Mesothelial cell of epicardium (in vitro differentiated cells): ENCODE measurements around the gene SLC48A1. TPM values are rescaled to one million over a fixed set of nuclear protein-coding genes. Genes with fewer than 3 reads are reported as not detected.

Experiments
- DNase-seq, 2 experiments: peaks; one replicate each; pipeline ENCODE4 v3.0.0; 2021; ENCODE audit warnings: low spot score in 2 of 2; ENCODE audit not compliant: unreplicated experiment in 2 of 2
- H3K27ac Mint-ChIP-seq: 2 replicates; pipeline ENCODE4 v1.8.0; 2021; ENCODE audit warnings: mixed read lengths
- H3K27me3 Mint-ChIP-seq: 2 replicates; pipeline ENCODE4 v1.8.0; 2021; ENCODE audit warnings: low read depth, mixed read lengths
- H3K36me3 Mint-ChIP-seq: 2 replicates; pipeline ENCODE4 v1.8.0; 2021; ENCODE audit warnings: mixed read lengths
- H3K4me1 Mint-ChIP-seq: 2 replicates; pipeline ENCODE4 v1.8.0; 2021; ENCODE audit warnings: mixed read lengths
- H3K4me3 Mint-ChIP-seq: 2 replicates; pipeline ENCODE4 v1.8.0; 2021; ENCODE audit warnings: mild to moderate bottlenecking, moderate library complexity, mixed read lengths
- H3K9me3 Mint-ChIP-seq: 2 replicates; pipeline ENCODE4 v1.8.0; 2021; ENCODE audit warnings: mixed read lengths
- CTCF ChIP-seq: fragments of 200-600 bp; sonication (generic); IDR thresholded peaks from one replicate; pipeline ENCODE4 v1.5.0; 2021; ENCODE audit warnings: antibody characterized with exemption; ENCODE audit not compliant: unreplicated experiment
- total RNA-seq: library from RNA; stranded (reverse); gene quantifications from 3 replicates; pipeline ENCODE4 v1.2.1, GENCODE V29; 2021

Gene SLC48A1
- total RNA-seq, 1 donor from 2014 or later, result 27.7 TPM

DNA sequence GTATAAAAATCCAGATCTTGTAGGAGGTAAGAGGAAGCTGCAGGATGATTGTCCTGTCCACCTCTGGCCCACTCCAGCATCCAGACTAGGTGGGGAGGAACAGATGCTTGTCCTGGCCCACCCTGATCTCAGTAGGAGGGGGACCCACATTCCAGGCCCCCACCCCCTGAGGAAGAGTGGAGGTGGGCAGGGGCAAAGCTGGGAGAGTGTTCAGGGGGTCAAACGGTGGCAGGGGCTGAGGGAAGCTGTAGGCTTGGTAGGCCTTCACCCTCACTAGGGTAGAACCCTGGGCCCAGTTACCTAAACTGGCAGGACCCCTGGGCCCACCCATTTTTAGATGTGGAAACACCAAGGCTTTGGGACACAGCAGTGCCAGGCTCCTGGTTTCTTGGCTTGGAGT lies 4.1 kb downstream of the SLC48A1 start:
- H3K36me3 Mint-ChIP-seq, result peaks cover 2% of the 10 kb centered on the region
- no peaks in the 10 kb centered on the region for H3K9me3 Mint-ChIP-seq
- no peaks in the 10 kb centered on the region for H3K27me3 Mint-ChIP-seq
- H3K27ac Mint-ChIP-seq, result peak overlapping the region; percentile 78
- H3K4me3 Mint-ChIP-seq, result no peak overlapping the region
- H3K4me1 Mint-ChIP-seq, result peaks cover 49% of the 10 kb centered on the region
- no peak for DNase-seq
- TF ChIP-seq CTCF, result no peak

- H3K9me3 Mint-ChIP-seq, result no peaks in the 10 kb centered on the region
- no peaks in the 10 kb centered on the region for H3K27me3 Mint-ChIP-seq
- TF ChIP-seq CTCF, result no peak
- H3K4me1 Mint-ChIP-seq, result peaks cover 44% of the 10 kb centered on the region
- no peak overlapping the region for H3K4me3 Mint-ChIP-seq
- no peak for DNase-seq
- H3K36me3 Mint-ChIP-seq, result peaks cover 2% of the 10 kb centered on the region
- H3K27ac Mint-ChIP-seq, result peak overlapping the region; percentile 52
Observed at GRCh38 chr12:47777741-47778558, 4.9 kb downstream of the SLC48A1 start.

- H3K4me3 Mint-ChIP-seq, result no peak overlapping the region
- H3K36me3 Mint-ChIP-seq, result peaks cover 2% of the 10 kb centered on the region
- DNase-seq, result no peak
Observed at GRCh38 chr12:47778881-47779280, 5.8 kb downstream of the SLC48A1 start.

GRCh38 chr12:47779301-47779942 lies 6.4 kb downstream of the SLC48A1 start:
- H3K27ac Mint-ChIP-seq, result no peak overlapping the region
- H3K27me3 Mint-ChIP-seq, result no peaks in the 10 kb centered on the region
- peaks cover 41% of the 10 kb centered on the region for H3K4me1 Mint-ChIP-seq
- H3K4me3 Mint-ChIP-seq, result no peak overlapping the region
- no peaks in the 10 kb centered on the region for H3K9me3 Mint-ChIP-seq
- DNase-seq, result peak; percentile 82 to 96
- TF ChIP-seq CTCF, result peak; percentile 94
- peaks cover 4% of the 10 kb centered on the region for H3K36me3 Mint-ChIP-seq

More at GRCh38 chr12:47778881-47779280, 5.8 kb downstream of the SLC48A1 start:
- Mint-ChIP-seq H3K27me3 (no peaks in the 10 kb centered on the region), H3K9me3 (no peaks in the 10 kb centered on the region), H3K4me1 (peaks cover 44% of the 10 kb centered on the region), H3K27ac (no peak overlapping the region)
- no peak for TF ChIP-seq CTCF

- H3K4me1 Mint-ChIP-seq, result peaks cover 35% of the 10 kb centered on the region
- no peaks in the 10 kb centered on the region for H3K27me3 Mint-ChIP-seq
- DNase-seq, result no peak
- no peaks in the 10 kb centered on the region for H3K9me3 Mint-ChIP-seq
- TF ChIP-seq CTCF, result no peak
- no peak overlapping the region for H3K4me3 Mint-ChIP-seq
- H3K27ac Mint-ChIP-seq, result no peak overlapping the region
- H3K36me3 Mint-ChIP-seq, result peaks cover 9% of the 10 kb centered on the region
Observed at GRCh38 chr12:47779943-47780504, 7.0 kb downstream of the SLC48A1 start.
